Measurements from ENCODE around the gene ELMOD2. TPM values are rescaled to one million over a fixed set of nuclear protein-coding genes. Genes with fewer than 3 reads are reported as not detected.

The ELMOD2 gene
- total and polyA plus RNA-seq, 2 of the 13 experiments (the other 11 are each of a cell fraction or from before 2014, with no cell fraction given) = 10.2 to 38.1 TPM

GRCh38 chr4:140523857-140524742 lies at the start of gene ELMOD2 (continued):
- TF ChIP-seq SMAD1 (CRISPR knock-in tag; IDR thresholded peaks at IDR 0.05; ENCODE audit: borderline replicate concordance, low read depth) (no peak), E2F2 (CRISPR knock-in tag; IDR thresholded peaks at IDR 0.05; ENCODE audit: borderline replicate concordance) (no peak), SIX4 (CRISPR knock-in tag; IDR thresholded peaks at IDR 0.05) (no peak; the same call in 1 of the 2 replicates), ZNF430 (CRISPR knock-in tag; IDR thresholded peaks at IDR 0.05) (no peak), ZNF724P (CRISPR knock-in tag; IDR thresholded peaks at IDR 0.05; ENCODE audit: borderline replicate concordance) (no peak), UBTF (CRISPR knock-in tag; IDR thresholded peaks at IDR 0.05) (peak; percentile 80; the same call in 1 of the 2 replicates), ZNF792 (CRISPR knock-in tag; IDR thresholded peaks at IDR 0.05) (no peak; the same call in 1 of the 2 replicates), ISL2 (CRISPR knock-in tag; IDR thresholded peaks at IDR 0.05) (peak; percentile 86), LCORL (IDR thresholded peaks at IDR 0.05) (no peak), LCORL (CRISPR knock-in tag; IDR thresholded peaks at IDR 0.05) (no peak; the same call in 1 of the 2 replicates), SP140L (CRISPR knock-in tag; IDR thresholded peaks at IDR 0.05; ENCODE audit: borderline replicate concordance) (no peak), PAF1 (CRISPR knock-in tag; IDR thresholded peaks at IDR 0.05) (no peak), SOX13 (IDR thresholded peaks at IDR 0.05) (no peak), SOX13 (CRISPR knock-in tag; conservative IDR thresholded peaks at IDR 0.05 in 1 of 2, IDR thresholded peaks at IDR 0.05 in 1 of 2) (no peak), BRCA1 (CRISPR knock-in tag; IDR thresholded peaks at IDR 0.05) (no peak), HNRNPL (IDR thresholded peaks at IDR 0.05; ENCODE audit: low read depth, low read length) (no peak), ZBED4 (CRISPR knock-in tag; IDR thresholded peaks at IDR 0.05; ENCODE audit: borderline replicate concordance) (no peak; the same call in 1 of the 2 replicates), ZNF746 (CRISPR knock-in tag; IDR thresholded peaks at IDR 0.05) (no peak), E2F1 (CRISPR knock-in tag; IDR thresholded peaks at IDR 0.05) (peak; percentile 93), EHMT2 (IDR thresholded peaks at IDR 0.05; ENCODE audit: borderline replicate concordance, low read depth, low read length) (no peak)
